Kidney (tissue), 14 donors: ENCODE measurements around the gene IRAK2. TPM values are rescaled to one million over a fixed set of nuclear protein-coding genes. Genes with fewer than 3 reads are reported as not detected.
A peak's percentile ranks its signal among the peaks of the same experiment; 100 is the strongest.

Experiments
- DNase-seq, 5 donors: peaks; one replicate each; pipeline ENCODE4 v3.0.0-alpha.2; 2013 to 2020
- FAIRE-seq: peaks from 2 replicates; lab custom pipeline; 2012; peaks lifted over from hg19 to GRCh38; lab: Jason Lieb, UNC
- H3K27ac ChIP-seq, 2 donors: one replicate each; pipeline ENCODE4 v1.7.0; 2013; ENCODE audit warnings: low read depth in 2 of 2, low read length in 2 of 2, inconsistent platforms in 1 of 2
- H3K27me3 ChIP-seq: one replicate; pipeline ENCODE4 v1.7.1; 2013; ENCODE audit warnings: low read length, inconsistent platforms; ENCODE audit not compliant: control insufficient read depth, insufficient read depth
- H3K36me3 ChIP-seq, 3 donors: one replicate each; pipeline versions ENCODE4 v1.7.0 to v1.7.1; 2013; ENCODE audit warnings: low read length in 3 of 3, control low read depth in 1 of 3, inconsistent platforms in 1 of 3; ENCODE audit not compliant: insufficient read depth in 3 of 3, control insufficient read depth in 2 of 3
- H3K4me1 ChIP-seq, 3 donors: one replicate each; pipeline versions ENCODE4 v1.7.0 to v1.7.1; 2013; ENCODE audit warnings: low read length in 3 of 3, inconsistent platforms in 1 of 3, low read depth in 1 of 3; ENCODE audit not compliant: control insufficient read depth in 2 of 3, insufficient read depth in 2 of 3
- H3K4me3 ChIP-seq, 3 donors: one replicate each; pipeline versions ENCODE4 v1.7.0 to v1.8.1; 2013; ENCODE audit warnings: low read length in 3 of 3, control low read depth in 1 of 3, inconsistent platforms in 1 of 3
- H3K9ac ChIP-seq, 3 donors: one replicate each; pipeline versions ENCODE4 v1.7.0 to v1.7.1; 2013; ENCODE audit warnings: low read length in 3 of 3, control low read depth in 1 of 3, inconsistent platforms in 1 of 3
- H3K9me3 ChIP-seq, 3 donors: one replicate each; pipeline versions ENCODE4 v1.7.0 to v1.7.1; 2013; ENCODE audit warnings: low read length in 3 of 3, control low read depth in 1 of 3, inconsistent platforms in 1 of 3; ENCODE audit not compliant: control insufficient read depth in 2 of 3, insufficient read depth in 1 of 3
- intact Hi-C: fragments of 100-400 bp; cut with DNase I; formaldehyde crosslinking; loops from one replicate; pipeline ENCODE4 v1.11.1; 2022
- polyA plus RNA-seq: library from polyadenylated mRNA; stranded (reverse); fragments of 350-450 nt; fragmentation: Illumina TruSeq; extraction: RNeasy Lipid Tissue Mini Kit (QIAGEN cat#74804); gene quantifications from one replicate; pipeline ENCODE4 v1.2.3, GENCODE V29; 2014; ENCODE audit warnings: low read depth, low replicate concordance; ENCODE audit not compliant: insufficient read depth
- total RNA-seq: library from RNA; stranded (reverse); fragmentation: NEBNext Ultra II Directional; extraction: Animal tissue kit (Norgen Biotek cat#: 25700); gene quantifications from one replicate; pipeline ENCODE4 v1.2.1, GENCODE V29; 2021
- TF ChIP-seq, protein P1 (sequence below): IDR thresholded peaks from 3 replicates; pipeline ENCODE4 v1.5.1; 2012; ENCODE audit warnings: mild to moderate bottlenecking, moderate library complexity, borderline replicate concordance; ENCODE audit not compliant: insufficient read depth; ENCODE audit errors: extremely low read depth
- donor health status: control.
- donor health status: control.
- donor health status: control.
- donor health status: control.
- donor health status: control.
- donor health status: DM: yes; HTN: yes; CAD: no.
- donor health status: Normal renal cell carcinoma (clear cell type).

Gene IRAK2
- total and polyA plus RNA-seq, 2 donors from 2014 or later, result 1.2 to 8.9 TPM

DNA sequence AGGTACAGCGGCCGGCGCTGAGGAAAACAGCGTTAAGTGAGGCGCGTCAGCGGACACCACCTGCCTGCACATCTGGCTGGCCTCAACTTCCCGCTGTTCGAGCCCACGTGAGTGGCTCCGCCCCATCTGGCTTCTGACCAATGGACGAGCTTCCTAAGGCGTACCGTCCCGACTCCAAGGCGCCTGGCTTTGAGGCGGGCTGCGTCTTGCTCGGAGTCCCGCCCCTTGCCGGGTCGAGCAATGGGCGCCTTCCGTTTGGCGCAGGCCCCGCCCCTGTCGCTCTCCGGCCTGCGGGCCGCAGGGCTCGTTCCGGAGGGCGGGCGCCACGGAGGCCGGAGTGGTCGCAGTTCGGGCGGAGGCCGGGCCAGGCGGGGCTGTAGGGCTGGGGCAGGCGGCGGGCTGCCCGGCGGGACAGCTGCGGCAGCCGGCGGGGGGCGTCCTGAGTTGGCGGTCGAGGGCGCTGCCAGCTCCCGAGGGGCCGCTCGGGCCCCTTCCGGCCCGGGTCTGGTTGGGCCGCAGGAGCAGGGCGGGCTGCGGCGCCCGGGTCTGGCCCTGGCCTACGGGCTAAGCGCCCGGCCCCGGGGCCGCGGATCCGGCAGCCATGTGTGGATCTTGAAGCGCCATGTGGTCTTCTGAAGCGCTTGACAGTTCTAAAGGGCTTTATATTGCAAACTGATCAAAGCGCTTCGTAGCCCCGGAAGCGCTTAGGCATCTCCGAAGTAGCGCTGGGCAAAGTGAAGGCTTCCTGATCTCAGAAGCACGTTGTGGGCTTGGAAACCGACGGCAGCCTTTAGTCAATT, 83.7 kb downstream of the IRAK2 start, which contains the start of gene TATDN2:
Gene TATDN2 (plus strand): TSS at position 276 of the 800 bp plus-strand sequence. CDS start 742 bp downstream, outside the sequence.
- intact Hi-C loops, result no loop called here
- H3K9me3 ChIP-seq, result peaks cover 0 to 11% (median 0%) of the 10 kb centered on the region in 3 donors
- TF ChIP-seq, protein P1, sequence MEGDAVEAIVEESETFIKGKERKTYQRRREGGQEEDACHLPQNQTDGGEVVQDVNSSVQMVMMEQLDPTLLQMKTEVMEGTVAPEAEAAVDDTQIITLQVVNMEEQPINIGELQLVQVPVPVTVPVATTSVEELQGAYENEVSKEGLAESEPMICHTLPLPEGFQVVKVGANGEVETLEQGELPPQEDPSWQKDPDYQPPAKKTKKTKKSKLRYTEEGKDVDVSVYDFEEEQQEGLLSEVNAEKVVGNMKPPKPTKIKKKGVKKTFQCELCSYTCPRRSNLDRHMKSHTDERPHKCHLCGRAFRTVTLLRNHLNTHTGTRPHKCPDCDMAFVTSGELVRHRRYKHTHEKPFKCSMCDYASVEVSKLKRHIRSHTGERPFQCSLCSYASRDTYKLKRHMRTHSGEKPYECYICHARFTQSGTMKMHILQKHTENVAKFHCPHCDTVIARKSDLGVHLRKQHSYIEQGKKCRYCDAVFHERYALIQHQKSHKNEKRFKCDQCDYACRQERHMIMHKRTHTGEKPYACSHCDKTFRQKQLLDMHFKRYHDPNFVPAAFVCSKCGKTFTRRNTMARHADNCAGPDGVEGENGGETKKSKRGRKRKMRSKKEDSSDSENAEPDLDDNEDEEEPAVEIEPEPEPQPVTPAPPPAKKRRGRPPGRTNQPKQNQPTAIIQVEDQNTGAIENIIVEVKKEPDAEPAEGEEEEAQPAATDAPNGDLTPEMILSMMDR, result no peak
- H3K36me3 ChIP-seq, result peaks cover 4 to 9% (median 5%) of the 10 kb centered on the region in 3 donors
- peak within 1 kb of the TSS; percentile 62 to 90 (median 63) for H3K9ac ChIP-seq
- H3K27ac ChIP-seq, result peak within 1 kb of the TSS; percentile 55 to 80
- no peaks in the 10 kb centered on the region for H3K27me3 ChIP-seq
- DNase-seq (peak; percentile 92 to 99 (median 96)), FAIRE-seq (no peak)
- H3K4me1 ChIP-seq, result peaks cover 0 to 11% (median 10%) of the 10 kb centered on the region in 3 donors
- peak within 1 kb of the TSS; percentile 74 to 97 (median 78) for H3K4me3 ChIP-seq

DNA sequence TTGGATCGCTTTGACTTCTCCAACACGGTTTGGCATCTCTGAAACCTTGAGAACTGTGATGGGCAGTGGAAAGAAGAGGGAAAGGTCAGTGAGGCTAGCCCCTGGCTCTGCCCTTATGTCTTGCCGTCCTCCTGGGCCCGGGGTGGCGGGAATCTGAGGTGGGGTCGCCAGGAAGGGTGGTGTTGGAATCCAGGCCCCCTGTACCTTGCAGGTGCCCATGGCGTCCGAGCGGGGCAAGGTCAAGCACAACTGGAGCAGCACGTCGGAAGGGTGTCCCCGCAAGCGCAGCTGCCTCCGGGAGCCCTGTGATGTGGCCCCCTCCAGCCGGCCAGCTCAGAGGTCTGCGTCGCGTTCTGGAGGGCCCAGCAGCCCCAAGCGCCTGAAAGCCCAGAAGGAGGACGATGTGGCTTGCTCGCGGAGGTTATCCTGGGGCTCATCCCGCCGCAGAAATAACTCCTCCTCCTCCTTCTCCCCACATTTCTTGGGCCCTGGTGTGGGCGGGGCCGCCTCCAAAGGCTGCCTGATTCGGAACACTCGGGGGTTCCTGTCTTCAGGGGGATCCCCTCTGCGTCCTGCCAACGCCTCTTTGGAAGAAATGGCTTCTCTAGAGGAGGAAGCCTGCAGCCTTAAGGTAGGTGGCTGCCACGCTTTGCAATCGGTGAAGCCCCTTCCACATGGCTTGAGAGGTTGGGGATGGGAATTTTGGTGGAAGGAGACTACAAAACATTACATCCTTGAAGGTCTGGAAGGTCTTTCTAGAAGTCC, 84.4 kb downstream of the IRAK2 start:
- peaks cover 0 to 11% (median 0%) of the 10 kb centered on the region in 3 donors for H3K9me3 ChIP-seq
- TF ChIP-seq, protein P1, result no peak
- H3K9ac ChIP-seq, result peak overlapping the region; percentile 62 to 90 (median 63)
- H3K36me3 ChIP-seq, result peaks cover 5 to 16% (median 9%) of the 10 kb centered on the region in 3 donors
- peak overlapping the region; percentile 74 to 97 (median 78) for H3K4me3 ChIP-seq
- no peaks in the 10 kb centered on the region for H3K27me3 ChIP-seq
- H3K4me1 ChIP-seq, result peaks cover 0 to 11% (median 10%) of the 10 kb centered on the region in 3 donors
- DNase-seq (peak in 4 of 5 donors; percentile 15 to 78 (median 54)), FAIRE-seq (no peak)
- intact Hi-C loops, result no loop called here
- H3K27ac ChIP-seq, result peak overlapping the region; percentile 49 to 55

DNA sequence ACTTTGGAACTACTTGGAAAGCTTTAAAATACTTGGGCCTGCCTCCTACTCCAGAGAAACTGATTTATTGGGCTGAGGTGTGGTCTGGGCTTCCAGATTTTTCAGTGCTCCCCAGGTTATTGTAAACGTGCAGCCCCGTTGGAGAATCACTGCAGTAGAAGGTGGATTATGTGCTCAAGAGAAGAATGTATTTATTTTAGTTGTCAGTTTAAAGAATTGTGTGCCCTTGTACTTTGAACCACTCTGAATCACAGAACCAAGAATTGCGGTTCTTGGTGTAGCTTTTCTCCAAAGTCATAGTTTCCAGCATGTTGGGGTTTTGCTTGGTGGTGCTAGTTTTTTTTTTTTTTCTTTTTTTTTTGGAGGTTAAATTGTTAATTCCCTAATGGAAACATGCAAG, 85.1 kb downstream of the IRAK2 start:
- H3K4me1 ChIP-seq, result peaks cover 0 to 11% (median 10%) of the 10 kb centered on the region in 3 donors
- TF ChIP-seq, protein P1, result no peak
- peaks cover 0 to 11% (median 0%) of the 10 kb centered on the region in 3 donors for H3K9me3 ChIP-seq
- H3K27ac ChIP-seq, result no peak overlapping the region
- DNase-seq, result no peak
- peak overlapping the region in 2 of 3 donors; percentile 78 to 97 for H3K4me3 ChIP-seq
- no peaks in the 10 kb centered on the region for H3K27me3 ChIP-seq
- intact Hi-C loops, result no loop called here
- no peak for FAIRE-seq
- H3K9ac ChIP-seq, result peak overlapping the region in 1 of 3 donors; percentile 62
- H3K36me3 ChIP-seq, result peaks cover 5 to 17% (median 11%) of the 10 kb centered on the region in 3 donors
